DMS53 (cell line): ENCODE data around the gene STXBP6.
"Not testable (repeated sequence)": the region's sequence is repeated elsewhere in the genome, so short reads cannot be mapped to it uniquely, and the experiment has no call there.

Experiments used
- DNase-seq: peaks from one replicate; lab custom pipeline; 2025; lab: John Stamatoyannopoulos, UW

STXBP6 gene

DNA sequence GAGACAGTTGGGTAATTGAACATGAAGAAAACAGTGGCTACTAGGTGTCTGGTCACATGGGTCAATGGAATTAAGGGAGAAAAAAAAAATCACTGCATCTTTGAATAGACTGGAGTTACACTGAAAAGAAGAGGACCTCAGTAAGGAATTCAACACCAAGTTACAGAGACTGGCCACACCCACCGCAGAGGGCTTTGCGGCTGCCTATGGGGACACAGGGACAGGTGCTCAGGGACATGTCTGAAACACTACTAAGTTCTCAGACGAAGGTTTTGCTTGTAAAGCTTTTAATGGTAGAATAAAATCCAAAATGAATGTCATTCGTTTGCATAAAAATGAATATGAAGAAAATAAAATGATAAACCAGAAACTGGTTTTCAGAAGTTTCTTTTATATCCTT lies 93.8 kb downstream of the STXBP6 start:
- no peak for DNase-seq

- no peak for DNase-seq
Measured at GRCh38 chr14:24954700-24955037, 95.3 kb downstream of the STXBP6 start.

GRCh38 chr14:24954037-24954699 lies 95.8 kb downstream of the STXBP6 start:
- DNase-seq, result no peak

- peak; percentile 46 for DNase-seq
Measured at GRCh38 chr14:24952851-24953666, 96.9 kb downstream of the STXBP6 start.

GRCh38 chr14:24948261-24948847 lies 101.6 kb downstream of the STXBP6 start:
- no peak for DNase-seq

DNA sequence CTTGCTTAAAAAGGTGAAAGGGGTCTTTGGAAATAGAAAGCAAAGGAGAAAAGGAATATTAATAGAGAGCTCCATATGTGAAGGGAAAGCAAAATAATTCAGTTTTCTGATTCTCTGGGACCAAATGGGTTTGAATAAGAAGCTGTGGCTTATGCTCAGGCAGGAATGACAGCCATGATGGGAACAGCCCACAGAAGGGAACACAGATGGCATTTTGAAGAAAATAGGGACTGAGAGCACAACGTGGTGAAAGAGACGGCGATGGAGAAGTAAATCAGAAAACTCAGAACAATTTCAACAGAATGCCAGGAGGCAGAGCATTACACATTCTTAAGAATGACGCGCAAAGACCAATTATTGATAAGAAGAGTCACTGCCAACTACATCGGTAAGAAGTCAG lies 102.8 kb downstream of the STXBP6 start:
- no peak for DNase-seq

DNA sequence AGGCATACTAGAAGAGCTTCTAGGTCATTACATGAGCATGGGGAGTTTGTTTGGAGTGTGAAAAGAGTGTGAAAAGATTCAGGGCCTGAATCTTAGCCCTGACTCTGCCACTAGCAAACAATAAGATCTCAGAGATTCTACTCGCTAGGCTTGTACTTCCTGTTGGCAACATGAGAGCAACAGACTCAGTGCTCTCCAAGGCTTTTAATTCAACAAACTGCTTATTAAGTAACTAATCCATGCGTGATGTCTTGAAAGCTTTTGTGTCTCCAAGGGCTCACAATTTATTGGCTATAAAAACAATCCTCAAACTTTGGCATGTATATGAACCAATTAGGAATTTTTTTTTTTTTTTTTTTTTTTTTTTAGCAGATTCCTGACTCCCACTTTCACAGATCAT lies 105.1 kb downstream of the STXBP6 start:
- no peak for DNase-seq

DNA sequence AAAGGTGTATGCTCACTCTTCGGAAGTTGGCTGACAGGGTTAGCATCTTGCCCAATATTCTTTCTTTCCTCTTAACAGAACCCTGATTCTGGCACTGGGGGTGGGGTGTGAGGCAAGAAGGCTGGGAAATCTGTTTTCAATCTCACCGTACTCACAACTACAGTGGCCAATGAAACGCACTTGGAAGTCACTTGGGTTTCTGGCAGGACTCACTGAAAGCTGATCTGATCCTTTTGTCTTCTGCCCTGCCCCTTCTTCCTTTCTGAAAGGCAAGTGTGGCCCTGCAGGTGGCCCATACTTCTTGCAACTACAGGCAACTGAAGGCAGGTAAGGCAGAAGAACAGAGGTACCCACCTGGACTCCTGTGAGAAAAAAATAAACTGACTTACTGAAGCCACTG lies 106.9 kb downstream of the STXBP6 start:
- DNase-seq, result peak; percentile 11

GRCh38 chr14:24941719-24942118 lies 108.2 kb downstream of the STXBP6 start:
- peak; percentile 88 for DNase-seq

- no peak for DNase-seq
Measured at GRCh38 chr14:24940213-24940783, 109.6 kb downstream of the STXBP6 start.

GRCh38 chr14:24938593-24938992 lies 111.4 kb downstream of the STXBP6 start:
- peak; percentile 4 for DNase-seq

GRCh38 chr14:24937300-24937699 lies 112.6 kb downstream of the STXBP6 start:
- no peak for DNase-seq

DNA sequence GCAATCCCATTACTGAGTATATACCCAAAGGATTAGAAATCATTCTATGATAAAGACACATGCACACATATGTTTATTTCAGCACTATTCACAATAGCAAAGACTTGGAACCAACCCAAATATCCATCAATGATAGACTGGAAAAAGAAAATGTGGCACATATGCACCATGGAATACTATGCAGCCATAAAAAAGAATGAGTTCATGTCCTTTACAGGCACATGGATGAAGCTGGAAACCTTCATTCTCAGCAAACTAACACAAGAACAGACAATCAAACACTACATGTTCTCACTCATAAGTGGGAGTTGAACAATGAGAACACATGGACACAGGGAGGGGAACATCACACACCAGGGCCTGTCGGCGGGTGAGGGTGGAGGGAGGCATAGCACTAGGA lies 113.2 kb downstream of the STXBP6 start:
- DNase-seq, result not testable (repeated sequence)

DNA sequence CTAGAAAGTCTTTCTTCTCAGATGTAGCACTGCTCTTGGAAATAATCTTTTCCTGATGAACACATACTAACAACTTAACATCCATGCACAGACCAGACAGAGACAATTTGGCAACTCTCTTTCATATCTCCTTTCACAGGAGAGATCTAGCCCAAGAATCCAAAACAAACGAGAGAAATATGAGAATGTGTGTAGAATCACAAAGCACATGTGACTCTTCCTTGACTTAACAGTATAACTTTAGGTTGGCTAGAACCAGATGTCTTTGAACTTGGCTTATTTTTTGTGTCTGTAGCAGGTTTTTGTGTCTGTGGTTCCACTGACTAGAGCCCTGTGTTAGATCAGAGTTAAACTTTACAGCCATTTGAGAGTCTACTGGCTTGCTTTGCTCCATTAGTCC lies 114.2 kb downstream of the STXBP6 start:
- DNase-seq, result no peak

- no peak for DNase-seq
Measured at GRCh38 chr14:24928386-24928900, 121.5 kb downstream of the STXBP6 start.

GRCh38 chr14:24927809-24928208 lies 122.1 kb downstream of the STXBP6 start:
- no peak for DNase-seq

DNA sequence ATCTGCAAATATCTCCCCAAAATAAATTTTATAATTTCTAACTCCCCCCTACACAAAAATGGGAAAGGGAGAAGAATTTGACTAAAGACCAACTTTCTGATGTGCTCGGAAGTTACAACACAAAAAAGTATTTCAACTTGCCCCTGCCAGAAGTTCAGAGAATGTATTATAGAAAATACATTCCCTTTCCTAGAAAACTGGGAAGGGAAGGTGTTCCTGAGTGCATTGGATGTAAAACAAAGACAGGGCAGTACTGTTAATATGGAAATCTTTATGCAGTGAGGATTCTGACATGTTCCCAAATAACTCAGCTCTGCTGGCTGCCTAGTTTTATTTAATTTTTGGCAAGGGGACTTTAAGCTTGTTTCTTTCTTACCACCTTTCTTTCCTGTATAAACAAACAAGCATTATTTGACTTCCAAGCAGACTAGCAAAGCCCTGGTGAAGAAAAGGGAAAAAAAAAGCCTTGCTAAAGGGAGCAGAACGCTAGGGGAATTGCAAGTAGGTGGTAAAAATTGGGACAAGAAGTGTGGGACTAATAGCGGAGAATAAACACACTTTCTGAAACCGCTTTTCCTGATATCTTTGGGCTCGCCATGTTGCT lies 124.1 kb downstream of the STXBP6 start:
- no peak for DNase-seq

DNA sequence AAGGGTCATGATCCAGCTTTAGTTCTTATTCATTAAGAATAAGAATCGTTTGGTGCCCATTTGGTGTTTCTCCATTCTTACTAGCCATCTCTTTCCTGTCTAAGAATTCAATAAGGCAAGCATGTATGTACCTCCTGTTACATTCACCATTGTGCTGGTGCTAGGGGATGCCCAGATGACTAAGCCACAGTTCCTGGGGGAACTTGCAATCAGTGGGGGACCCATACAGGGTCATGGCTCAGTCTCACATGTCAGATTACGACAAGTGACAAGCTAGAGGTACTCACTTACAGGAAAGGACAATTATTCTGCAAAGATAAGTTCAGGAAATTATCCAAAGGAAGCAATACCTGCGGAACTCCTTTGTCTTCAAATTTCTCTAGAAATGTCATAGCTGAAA lies 125.4 kb downstream of the STXBP6 start:
- no peak for DNase-seq

GRCh38 chr14:24921903-24922302 lies 128.0 kb downstream of the STXBP6 start:
- DNase-seq, result no peak

DNA sequence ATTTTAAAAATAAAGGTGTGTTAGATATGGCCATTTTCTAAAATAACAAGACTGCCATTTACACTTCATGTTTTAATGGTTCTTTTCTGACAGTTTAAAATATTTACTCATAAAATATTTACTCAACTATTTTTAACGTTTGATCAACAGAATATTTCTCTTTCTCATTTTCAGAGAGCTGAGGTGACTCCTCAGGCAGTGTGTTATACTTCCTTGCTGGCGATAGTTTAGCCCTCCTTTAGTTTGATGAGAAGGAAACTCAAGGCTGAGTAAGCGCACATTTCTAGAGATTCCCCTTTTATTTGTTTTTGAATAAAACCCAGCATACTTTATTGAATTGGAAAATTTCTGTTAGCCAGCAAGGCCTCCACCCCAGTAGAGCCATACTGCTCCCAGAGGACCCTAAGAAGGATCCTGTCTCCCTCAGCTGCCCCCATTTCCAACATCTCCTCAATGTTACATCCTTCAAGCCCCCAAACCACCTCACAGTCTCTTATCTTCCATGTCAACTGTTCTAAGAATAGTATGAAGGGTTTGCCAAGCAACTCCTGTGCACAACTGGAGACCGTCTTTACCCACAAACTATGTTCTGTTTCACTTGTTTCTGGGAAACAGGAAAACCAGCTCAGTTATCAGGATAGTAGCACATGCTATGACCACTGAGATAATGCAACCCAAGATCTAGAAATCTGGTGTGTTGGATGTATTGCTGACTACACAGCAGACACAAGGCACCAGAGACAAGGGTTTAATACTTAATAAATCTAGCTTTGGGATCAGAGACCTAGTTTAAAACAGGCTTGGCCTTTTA lies 129.5 kb downstream of the STXBP6 start:
- DNase-seq, result no peak

DNA sequence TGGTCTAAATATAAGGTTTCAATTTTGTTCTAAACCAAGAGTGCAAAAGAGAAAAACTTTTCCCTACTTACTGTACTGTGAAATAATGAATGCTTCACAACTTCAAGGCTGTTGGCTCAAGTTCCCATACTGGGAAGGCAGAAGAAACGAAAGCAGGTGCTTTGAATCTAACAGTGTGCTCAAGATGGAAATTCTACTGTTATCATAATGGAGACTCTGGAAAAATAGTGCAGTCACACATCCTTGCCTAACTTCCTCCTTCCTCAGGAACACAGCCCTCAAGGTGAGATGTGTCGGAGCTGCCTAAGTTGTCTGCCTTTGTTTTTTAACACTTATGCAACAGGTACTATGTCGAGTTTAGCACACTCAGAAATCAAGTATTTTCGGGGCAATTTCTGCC lies 131.1 kb downstream of the STXBP6 start:
- no peak for DNase-seq
